Measurements from ENCODE around the gene PHYH.

The PHYH gene

GRCh38 chr10:13299437-13300287 lies at the start of gene PHYH:
PHYH (minus strand) TSS chr10:13300064; CDS start chr10:13300042, 22 bp downstream.
- peaks cover 3% of the 10 kb centered on the region for H3K36me3 Mint-ChIP-seq (ENCODE audit: low read depth)
- H3K27ac Mint-ChIP-seq = peak within 1 kb of the TSS; percentile 90
- H3K4me3 Mint-ChIP-seq = peak within 1 kb of the TSS; percentile 85
- H3K4me1 Mint-ChIP-seq (ENCODE audit: low read depth) = peaks cover 31% of the 10 kb centered on the region
- no peaks in the 10 kb centered on the region for H3K9me3 Mint-ChIP-seq
- H3K27me3 Mint-ChIP-seq = no peaks in the 10 kb centered on the region

GRCh38 chr10:13348216-13349017 lies 48.6 kb upstream of the PHYH start, which contains the start of gene SEPHS1:
SEPHS1 (minus strand) TSS chr10:13348293; CDS start chr10:13344950, 3,343 bp downstream.
- Mint-ChIP-seq H3K4me1 (ENCODE audit: low read depth) (peaks cover 59% of the 10 kb centered on the region), H3K36me3 (ENCODE audit: low read depth) (peaks cover 22% of the 10 kb centered on the region), H3K27me3 (no peaks in the 10 kb centered on the region), H3K9me3 (no peaks in the 10 kb centered on the region), H3K4me3 (peak within 1 kb of the TSS; percentile 89), H3K27ac (peak within 1 kb of the TSS; percentile 92)

- Mint-ChIP-seq H3K27ac (no peak overlapping the region), H3K27me3 (no peaks in the 10 kb centered on the region), H3K4me1 (ENCODE audit: low read depth) (peaks cover 59% of the 10 kb centered on the region), H3K9me3 (no peaks in the 10 kb centered on the region), H3K36me3 (ENCODE audit: low read depth) (peaks cover 28% of the 10 kb centered on the region), H3K4me3 (no peak overlapping the region)
Observed at GRCh38 chr10:13347500-13348156, 47.8 kb upstream of the PHYH start.

GRCh38 chr10:13347043-13347499 lies 47.2 kb upstream of the PHYH start:
- no peaks in the 10 kb centered on the region for H3K27me3 Mint-ChIP-seq
- H3K4me3 Mint-ChIP-seq = peak overlapping the region; percentile 89
- H3K27ac Mint-ChIP-seq = peak overlapping the region; percentile 89
- H3K9me3 Mint-ChIP-seq = no peaks in the 10 kb centered on the region
- peaks cover 28% of the 10 kb centered on the region for H3K36me3 Mint-ChIP-seq (ENCODE audit: low read depth)
- H3K4me1 Mint-ChIP-seq (ENCODE audit: low read depth) = peaks cover 55% of the 10 kb centered on the region

GRCh38 chr10:13346283-13347042 lies 46.6 kb upstream of the PHYH start:
- H3K9me3 Mint-ChIP-seq = no peaks in the 10 kb centered on the region
- H3K27me3 Mint-ChIP-seq = no peaks in the 10 kb centered on the region
- H3K27ac Mint-ChIP-seq = peak overlapping the region; percentile 89
- peaks cover 50% of the 10 kb centered on the region for H3K4me1 Mint-ChIP-seq (ENCODE audit: low read depth)
- H3K4me3 Mint-ChIP-seq = peak overlapping the region; percentile 89
- peaks cover 28% of the 10 kb centered on the region for H3K36me3 Mint-ChIP-seq (ENCODE audit: low read depth)

DNA sequence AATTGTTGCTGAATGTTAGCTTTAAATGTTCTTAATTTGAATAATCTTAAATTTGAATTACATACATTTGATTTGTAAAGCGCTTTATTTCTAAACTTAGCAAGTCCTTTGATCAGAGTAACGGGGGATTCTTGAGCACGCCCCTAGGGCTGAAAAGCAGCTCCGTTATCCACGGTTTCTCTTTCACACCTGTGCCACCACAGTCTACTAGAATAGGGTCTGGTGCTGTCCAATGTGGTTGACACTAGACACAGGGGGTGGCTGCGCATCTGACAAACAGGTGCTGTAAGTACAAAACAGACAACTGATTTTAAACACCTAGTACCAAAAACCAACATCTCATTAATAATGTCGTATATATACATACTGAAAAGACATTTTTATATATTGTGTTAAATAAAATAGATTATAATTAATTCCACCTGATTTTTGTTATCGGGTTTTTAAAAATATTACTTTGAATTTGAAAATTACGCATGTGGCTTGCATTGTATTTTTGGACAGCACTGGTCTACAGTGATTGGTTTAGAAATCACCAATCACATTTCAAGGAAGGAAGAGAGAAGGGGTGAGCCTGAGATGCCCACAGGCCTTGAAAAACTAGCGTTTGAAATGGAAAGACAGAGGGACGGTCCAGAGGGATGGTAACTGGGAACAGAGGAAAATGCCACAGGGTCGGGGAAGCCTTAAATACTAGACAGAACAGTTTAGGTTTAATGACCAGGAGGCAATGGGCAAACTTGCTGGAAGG lies 40.9 kb upstream of the PHYH start:
- peaks cover 53% of the 10 kb centered on the region for H3K36me3 Mint-ChIP-seq (ENCODE audit: low read depth)
- H3K27ac Mint-ChIP-seq = no peak overlapping the region
- no peaks in the 10 kb centered on the region for H3K9me3 Mint-ChIP-seq
- H3K27me3 Mint-ChIP-seq = no peaks in the 10 kb centered on the region
- H3K4me1 Mint-ChIP-seq (ENCODE audit: low read depth) = peaks cover 39% of the 10 kb centered on the region
- no peak overlapping the region for H3K4me3 Mint-ChIP-seq

GRCh38 chr10:13340068-13340467 lies 40.2 kb upstream of the PHYH start:
- Mint-ChIP-seq H3K27ac (no peak overlapping the region), H3K36me3 (ENCODE audit: low read depth) (peaks cover 53% of the 10 kb centered on the region), H3K4me3 (no peak overlapping the region)

DNA sequence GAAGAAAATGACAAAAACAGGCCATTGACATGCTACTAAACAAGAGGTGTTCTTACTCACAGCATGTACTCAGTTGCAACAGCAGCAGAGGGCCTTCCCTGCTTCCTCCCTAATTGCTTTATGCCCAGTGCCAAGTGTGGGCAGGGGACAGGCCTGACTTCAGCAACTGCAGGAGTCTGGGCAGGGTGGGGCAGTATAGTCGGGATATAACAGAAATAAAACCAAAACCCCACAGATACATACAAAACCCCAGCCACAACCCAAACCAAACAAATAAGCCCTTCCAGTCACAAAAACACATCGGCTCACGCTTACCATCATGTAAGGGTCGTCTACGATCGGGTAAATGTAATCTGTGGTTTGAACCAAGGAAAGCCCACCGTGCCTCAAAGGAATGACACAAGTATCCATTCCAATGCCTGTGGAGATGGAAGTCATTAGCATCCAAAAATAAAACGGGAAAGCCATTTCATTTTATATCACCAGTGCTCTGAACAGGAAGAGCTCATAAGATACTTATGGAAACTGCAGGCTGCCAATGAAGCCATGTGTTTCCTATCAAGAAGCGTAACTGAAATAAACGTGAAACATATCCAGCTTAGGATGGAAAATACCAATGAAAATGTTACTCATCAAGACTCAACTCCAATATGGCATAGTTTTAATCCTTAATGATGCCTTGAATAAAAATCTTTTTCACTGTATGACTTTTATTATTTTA lies 38.7 kb upstream of the PHYH start:
- H3K4me3 Mint-ChIP-seq = no peak overlapping the region
- no peaks in the 10 kb centered on the region for H3K27me3 Mint-ChIP-seq
- no peak overlapping the region for H3K27ac Mint-ChIP-seq
- peaks cover 54% of the 10 kb centered on the region for H3K36me3 Mint-ChIP-seq (ENCODE audit: low read depth)
- peaks cover 22% of the 10 kb centered on the region for H3K4me1 Mint-ChIP-seq (ENCODE audit: low read depth)
- H3K9me3 Mint-ChIP-seq = no peaks in the 10 kb centered on the region

More at GRCh38 chr10:13340068-13340467, 40.2 kb upstream of the PHYH start:
- peaks cover 32% of the 10 kb centered on the region for H3K4me1 Mint-ChIP-seq (ENCODE audit: low read depth)
- no peaks in the 10 kb centered on the region for H3K9me3 Mint-ChIP-seq
- no peaks in the 10 kb centered on the region for H3K27me3 Mint-ChIP-seq

DNA sequence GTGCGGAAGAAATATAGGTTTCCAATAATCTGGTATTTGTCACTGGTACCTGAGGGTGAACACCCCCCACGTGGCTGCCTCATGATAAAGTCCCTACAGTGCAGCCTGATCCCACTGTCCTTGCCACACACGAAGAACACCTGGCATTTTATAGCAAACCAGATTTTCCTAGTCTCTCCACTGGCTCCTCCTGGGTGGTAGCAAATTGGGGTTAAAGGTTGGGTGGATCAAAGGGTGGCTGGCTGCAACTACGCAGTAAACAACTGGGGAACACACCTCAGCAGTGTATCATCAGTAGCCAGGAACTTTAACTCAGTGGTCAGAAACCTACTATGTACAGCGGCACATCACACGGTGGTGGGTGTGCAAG lies 37.9 kb upstream of the PHYH start:
- Mint-ChIP-seq H3K9me3 (no peaks in the 10 kb centered on the region), H3K27me3 (no peaks in the 10 kb centered on the region), H3K27ac (no peak overlapping the region), H3K36me3 (ENCODE audit: low read depth) (peaks cover 49% of the 10 kb centered on the region), H3K4me1 (ENCODE audit: low read depth) (peaks cover 22% of the 10 kb centered on the region), H3K4me3 (no peak overlapping the region)

- Mint-ChIP-seq H3K27ac (no peak overlapping the region), H3K36me3 (ENCODE audit: low read depth) (peaks cover 50% of the 10 kb centered on the region), H3K9me3 (no peaks in the 10 kb centered on the region), H3K4me1 (ENCODE audit: low read depth) (peaks cover 22% of the 10 kb centered on the region), H3K27me3 (no peaks in the 10 kb centered on the region), H3K4me3 (no peak overlapping the region)
Observed at GRCh38 chr10:13337128-13337826, 37.4 kb upstream of the PHYH start.

DNA sequence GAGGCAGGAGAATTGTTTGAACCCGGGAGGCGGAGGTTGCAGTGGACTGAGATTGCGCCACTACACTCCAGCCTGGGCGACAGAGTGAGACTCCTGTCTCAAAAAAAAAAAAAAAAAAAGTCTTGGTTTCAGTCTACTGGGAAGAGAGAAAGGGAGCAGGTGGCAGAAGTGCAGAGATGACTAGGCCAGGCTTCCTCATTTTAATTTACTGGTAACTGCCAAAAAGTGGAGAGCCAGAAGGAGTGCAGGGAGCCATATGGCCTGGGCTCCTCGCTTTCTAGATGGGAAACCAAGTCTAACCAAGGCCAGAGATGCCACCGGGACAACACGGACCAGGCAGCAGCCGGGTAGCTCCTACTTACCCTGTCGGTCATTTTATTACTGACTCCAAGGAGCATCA lies 36.0 kb upstream of the PHYH start:
- no peak overlapping the region for H3K4me3 Mint-ChIP-seq
- H3K36me3 Mint-ChIP-seq (ENCODE audit: low read depth) = peaks cover 61% of the 10 kb centered on the region
- peaks cover 15% of the 10 kb centered on the region for H3K4me1 Mint-ChIP-seq (ENCODE audit: low read depth)
- H3K27ac Mint-ChIP-seq = no peak overlapping the region
- no peaks in the 10 kb centered on the region for H3K27me3 Mint-ChIP-seq
- H3K9me3 Mint-ChIP-seq = no peaks in the 10 kb centered on the region

DNA sequence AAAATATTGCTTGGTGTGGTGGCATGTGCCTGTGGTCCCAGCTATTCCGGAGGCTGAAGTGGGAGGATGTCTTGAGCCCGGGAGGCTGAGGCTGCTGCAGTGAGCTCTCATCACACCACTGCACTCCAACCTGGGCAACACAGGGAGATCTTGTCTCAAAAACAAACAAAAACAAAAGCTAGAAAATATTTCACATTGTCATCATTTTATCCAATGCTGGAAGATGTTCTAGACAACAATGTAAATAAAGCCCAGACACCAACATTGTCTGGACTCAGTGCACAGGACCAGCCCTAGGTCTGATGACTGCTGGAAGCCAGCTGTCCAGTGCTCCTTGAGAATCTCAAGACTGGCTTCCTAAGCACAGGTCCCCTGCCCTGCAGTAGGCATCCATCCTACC lies 34.7 kb upstream of the PHYH start:
- H3K9me3 Mint-ChIP-seq = no peaks in the 10 kb centered on the region
- peaks cover 4% of the 10 kb centered on the region for H3K4me1 Mint-ChIP-seq (ENCODE audit: low read depth)
- H3K36me3 Mint-ChIP-seq (ENCODE audit: low read depth) = peaks cover 66% of the 10 kb centered on the region
- no peak overlapping the region for H3K4me3 Mint-ChIP-seq
- no peak overlapping the region for H3K27ac Mint-ChIP-seq
- H3K27me3 Mint-ChIP-seq = no peaks in the 10 kb centered on the region

GRCh38 chr10:13331646-13332045 lies 31.8 kb upstream of the PHYH start:
- H3K36me3 Mint-ChIP-seq (ENCODE audit: low read depth) = peaks cover 75% of the 10 kb centered on the region
- H3K4me1 Mint-ChIP-seq (ENCODE audit: low read depth) = no peaks in the 10 kb centered on the region
- H3K27me3 Mint-ChIP-seq = no peaks in the 10 kb centered on the region
- H3K4me3 Mint-ChIP-seq = no peak overlapping the region
- H3K27ac Mint-ChIP-seq = no peak overlapping the region
- H3K9me3 Mint-ChIP-seq = no peaks in the 10 kb centered on the region
